HG02759 (cell line): ENCODE measurements around the gene MOB2.
"Not testable (repeated sequence)": the region's sequence is repeated elsewhere in the genome, so short reads cannot be mapped to it uniquely, and the experiment has no call there.

Experiments
- ATAC-seq: cut with Tn5 transposase; IDR thresholded peaks from one replicate; pipeline ENCODE4 v1.9.1; 2021; ENCODE audit warnings: mild to moderate bottlenecking, moderate library complexity; ENCODE audit not compliant: unreplicated experiment

Gene MOB2

GRCh38 chr11:1519028-1520010 lies 32.7 kb upstream of the MOB2 start:
- ATAC-seq, result no peak

- ATAC-seq, result no peak
Measured at GRCh38 chr11:1518301-1518700, 31.7 kb upstream of the MOB2 start.

GRCh38 chr11:1517117-1518005 lies 30.8 kb upstream of the MOB2 start:
- no peak for ATAC-seq

GRCh38 chr11:1516273-1517067 lies 29.9 kb upstream of the MOB2 start:
- no peak for ATAC-seq

GRCh38 chr11:1515082-1516060 lies 28.8 kb upstream of the MOB2 start:
- no peak for ATAC-seq

- ATAC-seq, result no peak
Measured at GRCh38 chr11:1514336-1515061, 27.9 kb upstream of the MOB2 start.

GRCh38 chr11:1513326-1514296 lies 27.0 kb upstream of the MOB2 start:
- ATAC-seq, result no peak

- ATAC-seq, result not testable (repeated sequence)
Measured at GRCh38 chr11:1512531-1513258, 26.1 kb upstream of the MOB2 start.

GRCh38 chr11:1511937-1512496 lies 25.4 kb upstream of the MOB2 start:
- no peak for ATAC-seq

- ATAC-seq, result no peak
Measured at GRCh38 chr11:1510928-1511327, 24.3 kb upstream of the MOB2 start.

GRCh38 chr11:1510351-1510750 lies 23.8 kb upstream of the MOB2 start:
- not testable (repeated sequence) for ATAC-seq

GRCh38 chr11:1509626-1510255 lies 23.2 kb upstream of the MOB2 start:
- ATAC-seq, result no peak

GRCh38 chr11:1508986-1509385 lies 22.4 kb upstream of the MOB2 start:
- no peak for ATAC-seq

GRCh38 chr11:1508491-1508891 lies 21.9 kb upstream of the MOB2 start:
- ATAC-seq, result no peak

GRCh38 chr11:1507381-1508140 lies 21.0 kb upstream of the MOB2 start:
- no peak for ATAC-seq

GRCh38 chr11:1506981-1507380 lies 20.4 kb upstream of the MOB2 start:
- no peak for ATAC-seq
